ENCODE data around the gene ABLIM2.

DNA sequence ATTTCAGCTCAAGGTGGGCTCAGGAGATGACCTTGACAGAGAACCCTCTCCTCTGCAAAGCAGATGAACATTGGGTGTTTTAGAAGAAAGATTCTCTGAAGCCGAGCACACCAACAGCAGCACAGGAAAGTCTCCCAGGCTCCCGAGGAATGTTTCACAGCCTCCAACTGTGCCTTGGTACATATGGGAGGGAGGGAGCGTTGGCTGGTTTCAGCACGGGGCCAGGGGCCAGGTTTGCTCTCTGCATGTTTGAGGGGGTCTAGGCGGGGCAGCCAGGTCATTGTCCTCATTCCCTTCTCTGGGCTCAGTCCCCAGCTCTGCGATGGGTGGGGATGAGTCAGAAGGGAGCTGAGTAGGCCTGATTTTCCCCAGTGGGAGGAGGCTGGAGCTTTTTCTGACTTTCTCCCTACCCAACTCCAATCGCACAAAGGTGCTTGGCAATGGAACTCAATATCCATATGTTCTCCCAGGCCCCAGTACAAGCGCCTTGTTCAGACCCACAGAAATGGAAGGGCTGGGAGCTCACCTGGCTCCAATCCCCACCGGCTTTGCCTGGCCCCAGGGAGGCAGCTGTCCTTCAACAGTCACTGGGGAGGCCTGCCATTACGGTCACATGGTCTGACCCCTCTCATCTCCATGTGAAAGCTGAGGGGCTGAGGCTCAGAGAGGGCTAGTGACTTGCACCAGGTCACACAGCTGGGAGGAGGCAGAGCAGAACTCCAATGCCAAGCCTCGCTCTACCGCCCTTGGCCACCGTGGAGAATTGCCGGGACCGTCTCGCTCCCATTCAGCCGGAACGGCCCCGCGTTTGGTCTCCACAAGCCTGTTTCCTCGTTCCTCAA, 110.6 kb downstream of the ABLIM2 start:
- TF ChIP-seq CTCF (IDR thresholded peaks at IDR 0.05; ENCODE audit: control extremely low read depth in 1 of 3, insufficient read depth in 1 of 3, low read depth in 1 of 3, low read length in 3 of 3) (no peak), SRF (IDR thresholded peaks at IDR 0.05; ENCODE audit: low read depth, low read length) (no peak), RAD21 (IDR thresholded peaks at IDR 0.05 in 1 of 2, conservative IDR thresholded peaks at IDR 0.05 in 1 of 2; ENCODE audit: low read depth in 2 of 2, low read length in 2 of 2) (no peak), MAX (IDR thresholded peaks at IDR 0.05) (0 out of 2 replicates have a peak, but pooled peaks have one; percentile 35), POLR2A (IDR thresholded peaks at IDR 0.05; ENCODE audit: control extremely low read depth in 1 of 2, low read depth in 2 of 2, low read length in 2 of 2) (no peak), CBX5 (IDR thresholded peaks at IDR 0.05; ENCODE audit: low read depth, low read length) (no peak), JUND (IDR thresholded peaks at IDR 0.05; ENCODE audit: low read length) (no peak), JUN (IDR thresholded peaks at IDR 0.05; ENCODE audit: low read depth, low read length) (no peak)

All from H1 (cell line).